HG02840 (cell line): Measurements from ENCODE around the gene UBR2.
"Not testable (repeated sequence)": the region's sequence is repeated elsewhere in the genome, so short reads cannot be mapped to it uniquely, and the experiment has no call there.

Experiments used
- ATAC-seq: cut with Tn5 transposase; IDR thresholded peaks from one replicate; pipeline ENCODE4 v1.9.1; 2021; ENCODE audit warnings: mild to moderate bottlenecking, moderate library complexity, moderate number of reproducible peaks; ENCODE audit not compliant: unreplicated experiment, low FRiP score

UBR2 gene

GRCh38 chr6:42689371-42689770 is 125.5 kb downstream of the UBR2 start:
- ATAC-seq, result no peak

DNA sequence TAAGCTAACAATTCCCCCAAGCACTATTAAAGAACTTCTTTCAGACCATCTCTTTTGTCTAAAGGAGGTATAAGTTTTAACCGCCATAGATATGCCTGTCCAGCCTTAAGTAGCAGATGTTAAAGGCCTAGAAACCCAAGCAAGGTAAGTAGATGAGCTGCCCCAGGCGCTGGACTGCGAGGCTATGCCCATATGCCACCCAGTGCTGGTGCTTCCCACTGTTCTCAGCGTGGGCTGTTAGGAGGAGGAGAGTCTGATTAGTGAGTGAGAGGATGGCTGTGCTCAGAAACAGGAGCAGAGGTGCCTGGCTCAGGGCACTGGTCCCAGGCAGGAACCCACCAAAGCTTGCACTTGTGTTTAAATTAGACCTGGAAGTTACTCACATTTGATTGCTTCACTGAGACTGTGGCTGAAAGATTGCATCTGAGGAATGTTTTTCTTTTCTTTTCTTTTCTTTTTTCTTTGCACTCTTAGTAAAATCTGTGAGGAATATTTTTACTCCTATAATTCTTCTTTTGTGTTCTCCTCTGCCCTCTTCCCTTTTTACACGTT is 126.4 kb downstream of the UBR2 start:
- ATAC-seq, result no peak

- no peak for ATAC-seq
Observed at GRCh38 chr6:42690872-42691271, 127.0 kb downstream of the UBR2 start.

GRCh38 chr6:42692137-42692911 is 128.5 kb downstream of the UBR2 start:
- no peak for ATAC-seq

DNA sequence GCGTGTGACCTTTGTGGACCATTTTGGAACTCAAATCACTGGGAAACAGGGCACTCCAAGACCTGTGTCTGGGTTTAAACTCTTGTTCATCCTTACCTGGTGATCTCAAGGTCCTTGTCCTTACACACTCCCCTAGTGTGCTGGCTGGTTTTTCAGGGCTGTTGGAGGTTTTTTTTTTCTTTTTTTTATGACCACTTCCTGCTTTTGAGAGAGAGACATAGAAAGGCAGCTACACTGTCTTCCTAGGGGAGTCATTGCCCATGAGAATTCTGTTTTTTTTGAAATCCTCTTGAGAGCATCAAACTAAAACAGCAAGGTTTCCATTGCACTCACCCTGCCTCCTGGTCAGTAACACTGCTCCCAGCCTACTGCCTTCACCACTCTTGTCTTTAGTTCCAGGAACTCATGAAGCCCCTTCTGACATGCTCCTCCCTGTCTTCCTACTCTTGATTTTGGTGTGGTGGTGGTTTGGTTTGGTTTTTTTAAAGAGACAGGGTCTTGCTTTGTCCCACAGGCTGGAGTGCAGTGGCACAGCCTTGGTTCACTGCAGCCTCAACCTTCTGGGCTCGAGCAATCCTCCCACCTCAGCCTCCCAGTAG is 130.0 kb downstream of the UBR2 start:
- no peak for ATAC-seq

GRCh38 chr6:42694586-42694985 is 130.8 kb downstream of the UBR2 start:
- no peak for ATAC-seq

- ATAC-seq, result no peak
Observed at GRCh38 chr6:42696526-42697267, 132.9 kb downstream of the UBR2 start.

DNA sequence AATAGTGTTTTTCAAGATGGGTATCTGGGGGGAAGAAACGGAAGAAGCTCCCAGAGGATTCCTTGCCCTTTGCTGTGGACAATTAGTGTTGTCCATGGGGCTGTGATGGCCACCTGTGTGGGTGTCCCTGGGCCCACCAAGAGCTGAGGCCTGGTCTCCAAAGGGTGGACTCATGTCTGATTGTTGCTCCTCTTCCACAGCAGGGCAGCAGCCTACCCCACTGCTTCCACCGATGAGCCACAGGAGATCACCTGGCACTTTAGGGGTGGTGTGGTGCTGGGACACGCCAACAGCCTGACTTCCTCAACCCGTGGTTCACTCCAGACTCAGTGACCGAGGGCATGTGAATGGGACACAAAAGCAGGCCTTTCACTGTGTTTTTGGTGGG is 133.4 kb downstream of the UBR2 start:
- ATAC-seq, result no peak

GRCh38 chr6:42698217-42698616 is 134.4 kb downstream of the UBR2 start:
- ATAC-seq, result no peak

- ATAC-seq, result no peak
Observed at GRCh38 chr6:42702200-42702599, 138.4 kb downstream of the UBR2 start.

DNA sequence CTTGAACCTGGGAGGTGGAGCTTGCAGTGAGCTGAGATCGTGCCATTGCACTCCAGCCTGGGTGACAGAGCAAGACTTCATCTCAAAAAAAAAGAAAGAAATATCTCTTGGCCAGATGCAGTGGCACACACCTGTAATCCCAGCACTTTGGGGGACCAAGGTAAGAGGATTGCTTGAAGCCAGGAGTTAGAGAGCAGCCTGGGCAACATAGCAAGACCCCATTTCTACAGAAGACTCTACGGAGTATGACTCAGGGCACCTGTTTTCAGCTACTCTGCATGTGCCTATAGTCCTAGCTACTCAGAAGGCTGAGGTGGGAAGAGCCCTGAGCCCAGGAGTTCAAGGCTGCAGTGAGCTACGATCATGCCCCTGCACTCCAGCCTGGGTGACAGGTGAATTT is 139.0 kb downstream of the UBR2 start:
- not testable (repeated sequence) for ATAC-seq

GRCh38 chr6:42704251-42704936 is 140.6 kb downstream of the UBR2 start:
- no peak for ATAC-seq

- ATAC-seq, result no peak
Observed at GRCh38 chr6:42704937-42705374, 141.1 kb downstream of the UBR2 start.

DNA sequence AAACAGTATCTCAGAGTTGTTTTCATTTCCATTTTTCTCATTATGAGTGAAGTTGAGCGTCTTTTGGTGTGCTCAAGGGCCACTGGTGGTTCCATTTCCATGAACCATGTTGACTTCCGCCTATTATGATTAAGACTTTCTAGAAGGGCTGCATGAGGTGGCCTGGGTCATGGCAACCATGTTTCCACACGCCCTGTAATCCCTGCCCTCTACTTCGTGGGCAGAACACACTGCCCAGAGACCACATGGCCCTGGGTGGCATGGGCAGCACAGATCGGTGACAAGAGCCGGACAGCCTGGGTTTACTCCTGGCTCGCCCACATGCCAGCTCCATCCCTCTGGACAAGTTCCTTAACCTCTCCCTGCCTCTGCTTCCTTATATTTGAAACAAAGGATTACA is 143.8 kb downstream of the UBR2 start:
- ATAC-seq, result no peak

- ATAC-seq, result no peak
Observed at GRCh38 chr6:42708096-42708495, 144.3 kb downstream of the UBR2 start.

DNA sequence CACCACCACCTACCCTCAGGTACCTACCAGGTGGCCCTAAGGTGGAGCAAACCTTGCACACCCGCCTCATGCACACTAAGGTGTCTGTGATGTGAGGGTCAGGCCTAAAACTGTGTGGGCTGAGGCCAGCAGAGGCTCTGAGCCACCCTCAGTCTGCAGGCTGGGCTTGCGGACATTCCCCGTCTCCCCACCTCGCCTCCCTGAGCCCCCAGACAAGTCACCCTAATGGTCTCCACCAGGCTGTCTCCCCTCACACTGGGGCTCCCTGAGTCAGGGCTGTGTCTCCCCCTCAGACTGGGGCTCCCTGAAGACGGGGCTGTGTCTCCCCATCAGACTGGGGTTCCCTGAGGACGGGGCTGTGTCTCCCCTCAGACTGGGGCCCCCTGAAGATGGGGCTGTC is 146.0 kb downstream of the UBR2 start:
- no peak for ATAC-seq

- no peak for ATAC-seq
Observed at GRCh38 chr6:42710316-42710715, 146.5 kb downstream of the UBR2 start.

GRCh38 chr6:42711930-42712329 is 148.1 kb downstream of the UBR2 start:
- ATAC-seq, result no peak

- ATAC-seq, result no peak
Observed at GRCh38 chr6:42714098-42714761, 150.4 kb downstream of the UBR2 start.

- ATAC-seq, result no peak
Observed at GRCh38 chr6:42715871-42716270, 152.0 kb downstream of the UBR2 start.
